Activated naive CD8-positive, alpha-beta T cell treated with anti-CD3 and anti-CD28 coated beads, Interleukin-2, amount 50 U/mL, for 24 hours (primary cell): ENCODE results near the gene CHRDL2.
"Not testable (repeated sequence)": the region's sequence is repeated elsewhere in the genome, so short reads cannot be mapped to it uniquely, and the experiment has no call there.

Experiments used
- ATAC-seq: fragments of 150-1000 bp; cut with Tn5 transposase; one replicate; pipeline ENCODE4 v1.10.0; 2021
- DNase-seq: peaks from one replicate; pipeline ENCODE4 v3.0.0; 2021
- H3K27ac Mint-ChIP-seq: one replicate; pipeline ENCODE4 v1.8.0; 2021; ENCODE audit warnings: mild to moderate bottlenecking, mixed read lengths
- H3K27me3 Mint-ChIP-seq: one replicate; pipeline ENCODE4 v1.8.0; 2021; ENCODE audit warnings: mixed read lengths
- H3K36me3 Mint-ChIP-seq: one replicate; pipeline ENCODE4 v1.8.0; 2021; ENCODE audit warnings: low read depth, mixed read lengths
- H3K4me1 Mint-ChIP-seq: one replicate; pipeline ENCODE4 v1.8.0; 2021; ENCODE audit warnings: mixed read lengths
- H3K4me3 Mint-ChIP-seq: one replicate; pipeline ENCODE4 v1.8.0; 2021; ENCODE audit warnings: mild to moderate bottlenecking, moderate library complexity, mixed read lengths
- H3K9me3 Mint-ChIP-seq: one replicate; pipeline ENCODE4 v1.8.0; 2021; ENCODE audit warnings: mixed read lengths

The CHRDL2 gene

DNA sequence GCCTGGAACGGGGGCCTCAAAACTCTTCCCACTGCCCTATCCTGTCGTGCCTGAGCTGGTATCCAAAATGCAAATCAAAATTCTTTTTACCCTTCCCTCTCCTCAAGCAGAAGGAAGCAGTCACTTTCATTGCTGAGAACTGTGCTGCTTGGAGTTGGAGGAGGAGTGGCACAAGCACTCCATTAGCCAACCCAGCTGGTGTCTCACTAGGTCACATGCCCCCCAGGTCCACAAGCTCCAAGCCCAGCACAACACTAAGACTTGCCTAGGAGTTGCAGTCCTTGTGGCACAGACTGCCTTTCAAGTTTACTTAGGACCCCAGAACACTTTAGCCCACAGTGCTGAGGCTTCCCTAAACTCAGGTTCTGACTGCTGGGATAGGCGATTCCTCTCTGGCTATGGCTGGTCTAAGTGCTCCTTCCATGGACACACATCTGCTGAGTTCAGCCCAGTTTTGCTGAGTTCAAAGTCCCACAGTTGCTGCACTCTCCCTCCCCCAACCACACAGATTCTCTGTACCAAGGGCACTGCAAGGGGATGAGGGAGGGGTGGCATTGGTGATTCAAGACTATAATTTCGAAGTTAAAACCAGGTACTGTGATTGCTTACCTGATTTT, 68.6 kb downstream of the CHRDL2 start:
- Mint-ChIP-seq H3K9me3 (peaks cover 25% of the 10 kb centered on the region), H3K4me1 (no peaks in the 10 kb centered on the region), H3K36me3 (peaks cover 31% of the 10 kb centered on the region), H3K27ac (no peak overlapping the region), H3K27me3 (no peaks in the 10 kb centered on the region), H3K4me3 (no peak overlapping the region)
- no peak for ATAC-seq
- DNase-seq: no peak

DNA sequence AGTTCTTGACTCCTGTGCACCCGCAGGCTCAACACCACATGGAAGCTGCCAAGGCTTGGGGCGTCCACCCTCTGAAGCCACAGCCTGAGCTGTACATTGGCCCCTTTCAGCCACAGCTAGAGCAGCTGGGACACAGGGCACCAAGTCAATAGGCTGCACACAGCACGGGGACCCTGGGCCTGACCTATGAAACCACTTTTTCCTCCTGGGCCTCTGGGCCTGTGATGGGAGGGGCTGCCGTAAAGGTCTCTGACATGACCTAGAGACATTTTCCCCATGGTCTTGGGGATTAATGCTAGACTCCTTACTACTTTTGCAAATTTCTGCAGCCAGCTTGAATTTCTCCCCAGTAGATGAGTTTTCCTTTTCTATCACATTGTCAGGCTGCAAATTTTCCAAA, 72.1 kb downstream of the CHRDL2 start:
- Mint-ChIP-seq H3K9me3 (peaks cover 25% of the 10 kb centered on the region), H3K36me3 (peaks cover 40% of the 10 kb centered on the region)
- not testable (repeated sequence) for H3K27ac Mint-ChIP-seq, H3K4me1 Mint-ChIP-seq, DNase-seq, H3K27me3 Mint-ChIP-seq, H3K4me3 Mint-ChIP-seq, ATAC-seq

DNA sequence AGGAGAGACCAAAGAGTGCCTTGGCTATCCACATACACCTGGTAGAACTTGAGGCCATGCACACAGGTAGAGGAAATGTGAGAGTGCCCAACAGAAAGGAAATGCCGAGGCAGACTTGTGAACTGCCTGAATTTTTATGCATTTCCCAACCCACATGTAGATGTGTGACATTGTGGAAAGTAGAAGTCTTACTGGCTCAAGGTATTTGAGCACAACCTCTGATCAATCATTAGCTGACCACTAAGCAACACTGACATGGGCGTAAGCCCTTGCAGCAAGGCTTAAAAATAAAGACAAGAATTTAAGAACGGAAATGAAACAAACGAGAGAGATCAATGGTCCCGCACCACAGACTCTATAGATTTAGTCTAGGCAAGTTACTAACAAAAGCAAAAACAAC, 76.2 kb downstream of the CHRDL2 start:
- Mint-ChIP-seq H3K36me3 (peaks cover 64% of the 10 kb centered on the region), H3K27me3 (no peaks in the 10 kb centered on the region), H3K4me3 (no peak overlapping the region), H3K4me1 (no peaks in the 10 kb centered on the region), H3K27ac (no peak overlapping the region), H3K9me3 (peaks cover 16% of the 10 kb centered on the region)
- DNase-seq (no peak), ATAC-seq (no peak)

DNA sequence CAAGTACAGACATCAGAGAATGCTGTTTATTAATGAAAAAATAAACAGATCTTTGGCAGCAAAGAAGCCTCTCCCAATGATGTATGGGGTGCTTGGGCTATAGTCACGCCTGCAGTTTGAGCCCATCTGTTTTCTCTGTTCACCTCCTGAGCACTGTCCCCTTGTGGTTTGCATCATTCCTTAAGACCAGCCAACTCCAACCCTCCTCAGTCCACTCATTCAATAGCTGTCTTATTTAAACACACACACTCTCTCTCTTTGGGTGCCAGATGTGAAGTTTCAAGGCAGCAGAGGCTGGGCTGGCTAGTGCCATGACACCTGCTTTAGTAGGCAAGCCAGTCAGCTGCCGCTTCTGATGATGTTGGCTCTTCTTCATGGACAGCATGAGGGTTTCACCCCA, 80.7 kb downstream of the CHRDL2 start:
- no peak overlapping the region for H3K4me3 Mint-ChIP-seq
- H3K27me3 Mint-ChIP-seq: no peaks in the 10 kb centered on the region
- no peak for ATAC-seq
- no peaks in the 10 kb centered on the region for H3K9me3 Mint-ChIP-seq
- H3K27ac Mint-ChIP-seq: no peak overlapping the region
- H3K4me1 Mint-ChIP-seq: no peaks in the 10 kb centered on the region
- DNase-seq: no peak
- H3K36me3 Mint-ChIP-seq: peaks cover 56% of the 10 kb centered on the region

DNA sequence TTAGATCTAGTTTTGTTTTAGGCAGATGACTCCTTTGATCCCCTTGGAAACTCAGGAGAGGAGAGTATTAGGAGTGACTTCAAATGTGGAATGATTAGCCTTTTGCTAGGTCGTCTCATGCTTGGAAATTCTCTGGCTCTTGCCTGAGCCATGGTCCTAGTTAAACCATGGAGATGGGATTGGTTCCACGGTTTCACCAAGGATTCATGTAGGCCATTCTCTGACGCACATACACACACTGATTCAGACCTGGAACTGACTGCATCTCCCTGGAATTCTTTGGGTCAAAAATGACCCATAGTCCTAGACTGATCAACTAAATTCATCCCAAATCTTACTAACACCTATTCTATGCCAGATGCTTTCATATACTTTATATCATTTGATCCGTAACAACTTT, 82.3 kb downstream of the CHRDL2 start:
- Mint-ChIP-seq H3K4me3 (no peak overlapping the region), H3K4me1 (no peaks in the 10 kb centered on the region), H3K36me3 (peaks cover 60% of the 10 kb centered on the region), H3K27ac (no peak overlapping the region), H3K9me3 (no peaks in the 10 kb centered on the region), H3K27me3 (no peaks in the 10 kb centered on the region)
- ATAC-seq (no peak), DNase-seq (no peak)

DNA sequence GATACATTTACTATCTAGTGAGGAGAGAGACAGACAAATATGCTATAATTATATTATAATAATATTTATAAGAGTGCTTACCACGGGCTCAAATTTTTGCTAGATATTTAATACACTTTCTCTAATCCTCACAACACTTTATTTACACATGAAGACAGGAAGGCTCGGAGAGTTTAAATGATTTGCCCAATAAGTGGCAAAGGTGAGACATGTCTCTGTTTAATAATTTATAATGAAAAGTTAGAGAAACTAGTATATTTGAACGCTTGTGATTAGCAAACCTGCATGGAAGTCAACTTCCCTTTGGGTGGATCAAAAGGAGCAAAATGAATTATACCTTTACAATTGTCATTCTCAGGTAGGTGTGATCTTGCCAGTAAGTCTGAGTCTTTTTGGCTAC, 83.4 kb downstream of the CHRDL2 start:
- ATAC-seq: no peak
- no peak overlapping the region for H3K27ac Mint-ChIP-seq

DNA sequence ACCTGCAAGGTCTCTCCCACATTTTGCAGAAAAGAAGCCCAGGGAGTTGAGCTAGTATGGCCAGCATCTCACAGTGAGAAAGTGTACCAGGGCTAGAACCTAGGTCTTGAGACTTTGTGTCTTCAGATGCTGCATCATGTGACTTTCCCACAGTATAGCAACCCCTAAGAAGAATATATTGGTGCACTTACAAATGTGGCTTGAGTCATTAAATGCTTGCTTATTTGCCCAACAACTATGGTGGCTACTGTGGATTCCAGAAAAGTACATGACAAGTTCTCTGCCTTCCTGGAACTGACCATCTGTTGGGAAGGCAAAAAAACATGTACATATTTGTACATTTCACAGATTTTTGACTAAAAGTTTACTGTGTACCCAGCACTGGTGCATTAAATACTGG, 83.8 kb downstream of the CHRDL2 start:
- H3K27me3 Mint-ChIP-seq: no peaks in the 10 kb centered on the region
- ATAC-seq: no peak
- H3K36me3 Mint-ChIP-seq: peaks cover 56% of the 10 kb centered on the region
- H3K4me1 Mint-ChIP-seq: no peaks in the 10 kb centered on the region
- H3K27ac Mint-ChIP-seq: no peak overlapping the region
- no peak for DNase-seq
- H3K4me3 Mint-ChIP-seq: no peak overlapping the region
- no peaks in the 10 kb centered on the region for H3K9me3 Mint-ChIP-seq

More for the DNA sequence above, 83.4 kb downstream of the CHRDL2 start:
- H3K9me3 Mint-ChIP-seq: no peaks in the 10 kb centered on the region
- no peak for DNase-seq
- no peaks in the 10 kb centered on the region for H3K4me1 Mint-ChIP-seq
- H3K27me3 Mint-ChIP-seq: no peaks in the 10 kb centered on the region
- H3K4me3 Mint-ChIP-seq: no peak overlapping the region
- peaks cover 58% of the 10 kb centered on the region for H3K36me3 Mint-ChIP-seq

DNA sequence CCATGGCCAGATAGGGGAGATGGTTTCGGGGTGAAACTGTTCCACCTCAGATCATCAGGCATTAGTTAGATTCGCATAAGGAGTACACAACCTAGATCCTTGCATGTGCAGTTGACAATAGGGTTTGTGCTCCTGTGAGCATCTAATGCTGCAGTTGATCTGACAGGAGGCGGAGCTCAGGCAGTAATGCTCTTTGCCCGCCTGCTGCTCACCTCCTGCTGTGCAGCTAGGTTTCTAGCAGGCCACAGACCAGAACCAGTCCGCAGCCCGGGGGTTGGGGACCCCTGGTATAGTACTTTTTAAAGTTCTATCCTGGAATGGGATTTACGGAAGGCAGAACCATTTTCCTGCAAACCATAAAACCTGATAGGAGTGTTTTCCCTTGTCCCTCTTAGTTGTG, 84.3 kb downstream of the CHRDL2 start:
- no peak for DNase-seq
- H3K27me3 Mint-ChIP-seq: no peaks in the 10 kb centered on the region
- H3K4me3 Mint-ChIP-seq: no peak overlapping the region
- no peak overlapping the region for H3K27ac Mint-ChIP-seq
- ATAC-seq: no peak
- no peaks in the 10 kb centered on the region for H3K9me3 Mint-ChIP-seq
- H3K4me1 Mint-ChIP-seq: no peaks in the 10 kb centered on the region
- H3K36me3 Mint-ChIP-seq: peaks cover 56% of the 10 kb centered on the region
